Fibroblast of villous mesenchyme (primary cell): ENCODE results near the gene CLRN3. TPM values are rescaled to one million over a fixed set of nuclear protein-coding genes. Genes with fewer than 3 reads are reported as not detected.

ENCODE experiments used
- DNase-seq: peaks from one replicate; pipeline ENCODE4 v3.0.0-alpha.2; 2010; ENCODE audit warnings: low read depth
- H3K4me3 ChIP-seq: 2 replicates; pipeline ENCODE4 v1.5.1; 2011; ENCODE audit warnings: low read depth, mild to moderate bottlenecking, low read length
- total RNA-seq: library from RNA; depleted of rRNA; stranded (reverse); fragments of >200 nt; gene quantifications from 2 replicates; pipeline ENCODE4 v1.2.3, GENCODE V29; 2012
- TF ChIP-seq, protein P1 (sequence below): IDR thresholded peaks from 2 replicates; pipeline ENCODE4 v1.5.1; 2012; ENCODE audit warnings: low read depth, mild to moderate bottlenecking, low read length; ENCODE audit not compliant: insufficient read depth

The CLRN3 gene, protein sequence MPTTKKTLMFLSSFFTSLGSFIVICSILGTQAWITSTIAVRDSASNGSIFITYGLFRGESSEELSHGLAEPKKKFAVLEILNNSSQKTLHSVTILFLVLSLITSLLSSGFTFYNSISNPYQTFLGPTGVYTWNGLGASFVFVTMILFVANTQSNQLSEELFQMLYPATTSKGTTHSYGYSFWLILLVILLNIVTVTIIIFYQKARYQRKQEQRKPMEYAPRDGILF
- total RNA-seq, result not detected in 2 replicates

DNA sequence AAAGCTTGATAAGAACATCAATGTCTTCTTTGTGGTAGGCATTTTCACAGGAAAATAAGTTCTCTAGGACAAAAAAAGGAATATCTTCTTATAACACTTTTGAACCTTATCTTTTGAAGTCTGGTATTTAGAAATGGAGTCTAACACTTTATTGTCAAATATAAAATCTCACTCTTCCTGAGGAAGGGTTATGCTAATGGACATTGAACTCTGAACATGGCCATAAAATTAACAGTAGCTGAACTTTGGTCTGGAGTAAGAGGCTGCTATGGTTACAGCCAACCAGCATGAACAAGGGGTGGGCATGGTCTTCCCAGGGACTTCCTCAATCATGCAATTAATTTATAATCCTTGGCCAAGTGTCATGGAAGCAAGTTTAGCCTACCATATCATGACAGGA lies at the start of gene CLRN3:
Gene CLRN3, minus strand, starts transcription at position 199 of the 400 bp plus-strand sequence. Its CDS starts 157 bp downstream, at position 42.
- H3K4me3 ChIP-seq, result no peak within 1 kb of the TSS
- TF ChIP-seq, protein P1, sequence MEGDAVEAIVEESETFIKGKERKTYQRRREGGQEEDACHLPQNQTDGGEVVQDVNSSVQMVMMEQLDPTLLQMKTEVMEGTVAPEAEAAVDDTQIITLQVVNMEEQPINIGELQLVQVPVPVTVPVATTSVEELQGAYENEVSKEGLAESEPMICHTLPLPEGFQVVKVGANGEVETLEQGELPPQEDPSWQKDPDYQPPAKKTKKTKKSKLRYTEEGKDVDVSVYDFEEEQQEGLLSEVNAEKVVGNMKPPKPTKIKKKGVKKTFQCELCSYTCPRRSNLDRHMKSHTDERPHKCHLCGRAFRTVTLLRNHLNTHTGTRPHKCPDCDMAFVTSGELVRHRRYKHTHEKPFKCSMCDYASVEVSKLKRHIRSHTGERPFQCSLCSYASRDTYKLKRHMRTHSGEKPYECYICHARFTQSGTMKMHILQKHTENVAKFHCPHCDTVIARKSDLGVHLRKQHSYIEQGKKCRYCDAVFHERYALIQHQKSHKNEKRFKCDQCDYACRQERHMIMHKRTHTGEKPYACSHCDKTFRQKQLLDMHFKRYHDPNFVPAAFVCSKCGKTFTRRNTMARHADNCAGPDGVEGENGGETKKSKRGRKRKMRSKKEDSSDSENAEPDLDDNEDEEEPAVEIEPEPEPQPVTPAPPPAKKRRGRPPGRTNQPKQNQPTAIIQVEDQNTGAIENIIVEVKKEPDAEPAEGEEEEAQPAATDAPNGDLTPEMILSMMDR, result no peak
- no peak for DNase-seq

DNA sequence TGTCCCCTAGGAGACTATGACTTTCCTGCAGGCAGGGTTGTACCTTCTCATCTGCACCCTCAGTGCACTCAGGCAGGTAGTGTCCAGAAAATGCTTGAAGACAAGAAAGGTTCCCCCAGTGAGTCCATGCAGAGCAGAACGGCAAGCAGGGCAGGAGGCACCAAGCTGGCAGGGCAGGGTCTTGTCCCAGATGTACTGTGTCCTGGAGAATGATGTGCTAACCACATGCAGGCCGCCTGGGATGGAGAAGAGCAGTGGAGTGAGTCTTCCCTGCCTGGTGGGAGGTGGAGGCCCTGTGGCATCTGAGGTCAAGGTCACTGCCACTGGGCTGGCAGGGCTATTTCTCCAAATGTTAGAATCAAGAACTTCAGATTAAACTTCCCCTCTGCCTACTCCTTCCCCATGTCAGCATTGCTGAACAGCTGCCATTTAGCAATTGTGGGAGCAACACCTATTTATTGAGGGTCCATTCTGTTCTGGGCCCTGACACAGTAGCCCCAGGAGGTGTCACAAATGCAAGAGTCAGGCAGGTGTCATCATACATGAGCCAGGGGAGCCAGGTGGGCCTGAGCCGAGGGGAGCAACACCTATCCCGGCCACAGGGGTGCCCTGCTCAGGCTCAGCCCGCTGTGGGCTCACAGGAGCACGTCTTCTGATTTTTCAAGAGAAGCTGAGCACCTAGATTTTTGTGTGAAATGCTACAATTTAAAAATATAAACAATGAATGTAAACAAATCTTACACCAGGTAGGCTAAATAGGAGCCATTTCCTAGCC lies 48.3 kb upstream of the CLRN3 start:
- no peak for DNase-seq
- H3K4me3 ChIP-seq, result no peak overlapping the region
- TF ChIP-seq, protein P1, result no peak

DNA sequence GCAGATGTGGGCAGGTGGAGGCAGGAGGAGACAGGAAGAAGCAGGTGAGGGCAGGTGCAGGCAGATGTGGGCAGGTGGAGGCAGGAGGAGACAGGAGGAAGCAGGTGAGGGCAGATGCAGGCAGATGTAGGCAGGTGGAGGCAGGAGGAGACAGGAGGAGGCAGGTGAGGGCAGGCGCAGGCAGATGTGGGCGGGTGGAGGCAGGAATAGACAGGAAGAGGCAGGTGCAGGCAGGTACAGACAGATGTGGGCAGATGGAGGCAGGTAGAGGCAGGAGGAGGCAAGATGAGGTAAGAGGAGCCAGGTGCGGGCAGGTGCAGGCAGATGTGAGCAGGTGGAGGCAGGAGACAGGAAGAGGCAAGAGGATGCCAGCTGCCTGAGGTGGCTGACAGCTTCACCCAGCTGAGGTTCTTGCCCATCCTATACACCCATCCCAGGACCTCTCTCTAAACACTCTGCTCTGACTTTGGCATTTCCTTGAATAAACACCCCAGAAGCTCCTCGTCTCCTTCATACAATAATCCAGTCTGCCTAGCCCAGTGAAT lies 47.1 kb upstream of the CLRN3 start:
- no peak overlapping the region for H3K4me3 ChIP-seq
- TF ChIP-seq, protein P1, result no peak

DNA sequence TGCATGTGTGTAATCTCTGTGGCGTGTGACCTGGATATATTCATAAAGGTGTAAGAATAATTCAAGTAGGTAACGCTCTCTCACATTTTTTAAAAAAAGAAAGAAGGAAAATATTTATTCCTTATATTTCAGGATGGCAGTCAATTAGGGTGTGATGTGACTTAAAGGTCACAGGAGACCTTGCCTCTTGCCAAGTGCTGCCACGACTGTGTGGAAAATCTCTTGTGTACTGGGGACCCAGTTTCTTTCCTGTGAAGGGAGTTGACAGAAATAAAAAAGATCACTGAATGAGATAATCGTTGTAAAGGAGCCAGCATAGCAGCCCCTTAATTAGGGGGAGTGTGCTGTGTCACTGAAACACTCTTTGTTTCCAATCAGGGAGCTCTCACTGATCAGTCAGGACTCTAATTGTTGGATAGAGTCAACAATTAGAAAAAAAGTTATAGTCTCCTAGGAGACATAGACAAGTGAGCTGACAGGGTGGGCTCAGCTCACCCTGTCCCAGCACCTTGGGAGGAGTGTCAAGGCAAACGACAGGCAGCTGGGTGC lies 45.2 kb upstream of the CLRN3 start:
- TF ChIP-seq, protein P1, result no peak
- no peak overlapping the region for H3K4me3 ChIP-seq

More for the DNA sequence above, 47.1 kb upstream of the CLRN3 start:
- no peak for DNase-seq

DNA sequence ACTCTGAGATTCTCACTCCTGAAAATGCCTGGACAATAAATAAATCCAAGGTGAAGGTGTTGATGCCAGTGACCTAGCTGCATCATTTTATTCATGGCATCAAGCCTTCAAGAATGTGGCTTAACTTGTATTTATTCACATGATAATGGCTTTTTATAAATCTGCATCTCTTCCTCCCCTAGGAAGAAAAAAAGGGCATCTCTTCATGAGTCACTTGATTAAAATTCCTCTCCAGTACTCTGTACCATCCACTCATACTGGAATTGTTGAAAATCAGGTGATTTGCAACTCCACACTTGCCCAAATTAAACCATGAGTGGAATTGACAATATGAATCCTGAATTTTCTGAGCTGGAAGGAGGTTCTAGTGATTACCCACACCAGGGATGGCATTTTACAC lies 44.3 kb upstream of the CLRN3 start:
- DNase-seq, result no peak
- H3K4me3 ChIP-seq, result no peak overlapping the region
- TF ChIP-seq, protein P1, result no peak

More for the DNA sequence above, 45.2 kb upstream of the CLRN3 start:
- DNase-seq, result no peak

DNA sequence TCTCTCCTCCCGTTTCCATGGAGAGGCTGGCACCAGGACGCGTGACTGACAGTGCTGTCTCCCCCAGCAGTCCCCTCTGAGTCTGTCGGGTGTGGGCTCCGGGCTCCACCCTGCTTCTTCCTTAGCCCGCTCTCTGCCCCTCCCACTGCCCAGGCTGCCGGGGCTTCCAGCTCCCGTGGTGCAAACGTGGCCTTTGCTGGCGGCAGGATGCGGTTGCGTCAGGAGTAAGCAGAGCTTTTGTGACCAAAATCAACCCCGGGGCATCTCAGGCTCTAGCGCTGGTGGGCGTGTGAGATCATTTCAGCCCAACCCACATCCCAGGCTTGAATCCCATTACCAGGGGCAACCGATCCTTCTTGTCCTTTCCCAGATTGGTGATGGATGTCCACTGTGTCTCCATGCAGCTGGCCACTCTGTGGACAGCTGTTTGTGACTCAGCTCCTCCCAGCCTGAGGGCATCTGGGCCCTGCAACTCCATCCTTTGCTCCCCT lies 42.4 kb upstream of the CLRN3 start:
- TF ChIP-seq, protein P1, result no peak
- DNase-seq, result no peak
- H3K4me3 ChIP-seq, result no peak overlapping the region
